Glomerular endothelial cell (primary cell): Measurements from ENCODE around the gene TMEM170A. TPM values are rescaled to one million over a fixed set of nuclear protein-coding genes. Genes with fewer than 3 reads are reported as not detected.
"Not testable (repeated sequence)": the region's sequence is repeated elsewhere in the genome, so short reads cannot be mapped to it uniquely, and the experiment has no call there.

ENCODE experiments used
- DNase-seq: peaks from one replicate; pipeline ENCODE4 v3.0.0-alpha.2; 2011; ENCODE audit warnings: low read depth, low spot score; ENCODE audit errors: extremely low read depth
- total RNA-seq: library from RNA; depleted of rRNA; stranded (reverse); fragments of >200 nt; gene quantifications from 2 replicates; pipeline ENCODE4 v1.2.3, GENCODE V29; 2015

The TMEM170A gene
- total RNA-seq, 1 donor from 2014 or later = 22.6 TPM

GRCh38 chr16:75482434-75483205 is 18.1 kb upstream of the TMEM170A start:
- no peak for DNase-seq

- DNase-seq = no peak
These were observed 17.0 kb upstream of the TMEM170A start for GRCh38 chr16:75481475-75481874.

GRCh38 chr16:75479421-75479990 is 15.0 kb upstream of the TMEM170A start:
- DNase-seq = no peak

- no peak for DNase-seq
These were observed 14.2 kb upstream of the TMEM170A start for GRCh38 chr16:75478480-75479345.

- DNase-seq = no peak
These were observed 13.4 kb upstream of the TMEM170A start for GRCh38 chr16:75477680-75478473.

GRCh38 chr16:75476817-75477216 is 12.3 kb upstream of the TMEM170A start:
- no peak for DNase-seq

GRCh38 chr16:75475420-75475847 is 10.9 kb upstream of the TMEM170A start:
- no peak for DNase-seq

GRCh38 chr16:75472908-75473877 is 8.7 kb upstream of the TMEM170A start:
- DNase-seq = no peak

GRCh38 chr16:75471723-75472633 is 7.5 kb upstream of the TMEM170A start:
- peak; percentile 41 for DNase-seq

- no peak for DNase-seq
These were observed 2.3 kb upstream of the TMEM170A start for GRCh38 chr16:75466760-75467159.

GRCh38 chr16:75463389-75464121 is 934 bp downstream of the TMEM170A start:
- not testable (repeated sequence) for DNase-seq

GRCh38 chr16:75462806-75463205 is 1.7 kb downstream of the TMEM170A start:
- no peak for DNase-seq

GRCh38 chr16:75461575-75461974 is 2.9 kb downstream of the TMEM170A start:
- no peak for DNase-seq

- DNase-seq = no peak
These were observed 4.0 kb downstream of the TMEM170A start for GRCh38 chr16:75460446-75460845.

GRCh38 chr16:75459691-75460090 is 4.8 kb downstream of the TMEM170A start:
- DNase-seq = no peak

- DNase-seq = no peak
These were observed 6.0 kb downstream of the TMEM170A start for GRCh38 chr16:75458439-75458838.

GRCh38 chr16:75458029-75458428 is 6.5 kb downstream of the TMEM170A start:
- DNase-seq = no peak
